Fibroblast of skin of right quadriceps (primary cell): ENCODE results near the gene PTBP1.

Experiments
- DNase-seq: peaks from one replicate; pipeline ENCODE4 v3.0.0-alpha.2; 2013

PTBP1 gene

GRCh38 chr19:855566-856120 lies 58.4 kb downstream of the PTBP1 start:
- no peak for DNase-seq

GRCh38 chr19:858284-858683 lies 61.0 kb downstream of the PTBP1 start:
- no peak for DNase-seq

- DNase-seq = no peak
Observed at GRCh38 chr19:858868-859843, 61.9 kb downstream of the PTBP1 start, which contains the start of gene CFD. CFD (plus strand) TSS chr19:859664; CDS start chr19:859690, 26 bp downstream.

- DNase-seq = no peak
Observed at GRCh38 chr19:861141-861755, 64.0 kb downstream of the PTBP1 start.
